ENCODE measurements around the gene IGFL4.

The IGFL4 gene

DNA sequence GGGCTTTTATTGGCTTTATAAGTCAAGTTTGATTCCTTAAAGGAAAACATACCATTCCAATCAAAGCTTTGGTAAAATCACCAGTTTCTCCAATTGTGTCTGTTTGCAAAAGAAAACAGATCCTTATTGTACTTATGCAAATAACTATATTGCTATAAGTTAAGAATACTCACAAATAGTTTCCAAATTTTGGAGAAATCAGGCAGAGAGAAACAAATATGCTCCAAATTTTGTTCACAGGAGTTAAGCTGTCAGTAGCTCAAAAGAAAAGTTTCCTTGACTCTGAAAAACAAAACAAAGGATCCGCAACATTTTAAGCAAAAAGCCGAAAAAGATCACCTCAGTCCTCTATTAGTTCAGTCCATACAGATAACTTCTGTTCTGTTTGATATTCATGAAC is 19.2 kb upstream of the IGFL4 start:
- DNase-seq: no peak

DNA sequence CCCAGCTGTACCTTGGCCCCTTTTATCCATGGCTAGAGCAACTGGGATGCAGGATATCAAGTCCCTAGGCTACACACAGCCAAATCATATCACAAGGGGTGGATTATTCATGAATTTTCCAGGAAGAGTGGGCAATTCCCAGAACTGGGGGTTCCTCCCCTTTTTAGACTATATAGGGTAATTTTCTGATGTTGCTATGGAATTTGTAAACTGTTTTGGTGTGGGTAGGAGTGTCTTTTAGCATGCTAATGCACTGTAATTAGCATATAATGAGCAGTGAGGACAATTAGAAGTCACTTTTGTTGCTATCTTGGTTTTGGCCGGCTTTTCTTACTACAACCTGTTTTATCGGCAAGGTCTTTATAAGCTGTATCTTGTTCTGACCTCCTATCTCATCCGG is 18.0 kb upstream of the IGFL4 start:
- DNase-seq: no peak

DNA sequence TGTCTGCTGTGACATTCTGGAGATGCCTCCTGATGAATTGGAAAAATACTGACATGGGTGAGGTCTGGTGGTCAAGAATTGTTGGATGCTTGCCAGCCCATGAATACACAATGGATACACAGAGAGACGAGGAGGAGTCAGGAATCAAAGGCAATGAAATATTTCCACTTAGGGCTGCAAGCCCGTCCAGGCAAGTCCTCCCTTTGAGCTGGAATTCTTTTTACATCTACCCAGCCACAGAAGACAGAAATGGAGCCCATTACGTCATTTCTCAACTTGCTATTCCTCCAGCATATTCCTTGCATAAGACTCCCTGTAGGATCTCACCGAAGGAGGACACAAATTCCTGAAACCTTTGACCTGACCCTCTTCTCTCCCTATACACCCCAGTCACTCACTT is 15.7 kb upstream of the IGFL4 start:
- no peak for DNase-seq

DNA sequence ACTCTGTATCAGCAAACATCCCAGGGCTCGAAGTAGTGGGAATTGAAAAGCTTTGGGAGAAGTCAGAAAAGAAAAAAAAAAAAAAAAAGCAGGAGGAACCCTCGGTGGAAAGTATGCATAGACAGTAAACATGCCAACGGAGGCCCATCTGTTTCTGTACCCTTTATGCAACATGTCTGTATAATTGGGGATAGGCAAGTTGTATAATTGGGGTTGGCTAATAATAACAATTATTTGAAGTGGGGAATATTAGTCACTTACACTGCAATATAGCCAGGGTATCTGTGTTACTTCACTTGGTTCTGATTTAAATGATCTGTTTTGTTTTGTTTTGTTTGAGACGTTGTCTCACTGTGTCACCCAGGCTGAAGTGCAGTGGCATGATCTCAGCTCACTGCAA is 12.1 kb upstream of the IGFL4 start:
- no peak for DNase-seq

DNA sequence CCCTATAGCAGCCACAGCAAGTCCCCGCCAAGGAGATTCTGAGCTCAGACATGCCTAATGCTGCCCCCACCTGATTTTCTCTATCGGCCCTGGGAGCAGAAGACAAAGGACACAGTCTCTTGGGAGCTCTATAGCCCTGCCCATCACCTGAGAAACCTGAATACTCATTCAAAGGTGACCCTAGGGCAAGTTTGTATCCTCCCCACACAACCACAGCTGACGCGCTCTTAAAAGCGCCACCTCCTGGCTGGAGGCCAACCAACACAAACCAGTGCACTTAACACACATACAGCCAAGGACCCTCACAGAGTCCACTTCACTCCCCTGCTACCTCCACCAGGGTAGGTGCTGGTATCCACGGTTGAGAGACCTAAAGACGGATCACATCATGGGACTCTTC is 8.8 kb upstream of the IGFL4 start:
- DNase-seq: no peak

DNA sequence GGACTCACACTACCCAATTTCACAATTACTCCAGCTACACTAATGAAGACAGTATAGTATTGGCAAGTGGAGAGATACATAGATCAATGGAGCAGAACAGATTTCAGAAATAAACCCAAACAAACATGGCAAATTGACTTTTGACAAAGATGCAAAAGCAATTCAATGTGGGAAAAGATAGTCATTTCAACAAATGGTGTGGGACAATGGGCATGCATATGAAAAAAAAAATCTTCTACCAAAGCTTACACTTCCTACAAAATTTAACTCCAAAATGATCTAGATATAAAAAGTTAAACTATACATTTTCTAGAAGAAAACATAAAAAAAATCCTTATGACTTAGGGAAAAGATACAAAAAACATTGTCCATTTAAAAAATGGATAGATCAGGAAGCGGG is 2.7 kb upstream of the IGFL4 start:
- no peak for DNase-seq

DNA sequence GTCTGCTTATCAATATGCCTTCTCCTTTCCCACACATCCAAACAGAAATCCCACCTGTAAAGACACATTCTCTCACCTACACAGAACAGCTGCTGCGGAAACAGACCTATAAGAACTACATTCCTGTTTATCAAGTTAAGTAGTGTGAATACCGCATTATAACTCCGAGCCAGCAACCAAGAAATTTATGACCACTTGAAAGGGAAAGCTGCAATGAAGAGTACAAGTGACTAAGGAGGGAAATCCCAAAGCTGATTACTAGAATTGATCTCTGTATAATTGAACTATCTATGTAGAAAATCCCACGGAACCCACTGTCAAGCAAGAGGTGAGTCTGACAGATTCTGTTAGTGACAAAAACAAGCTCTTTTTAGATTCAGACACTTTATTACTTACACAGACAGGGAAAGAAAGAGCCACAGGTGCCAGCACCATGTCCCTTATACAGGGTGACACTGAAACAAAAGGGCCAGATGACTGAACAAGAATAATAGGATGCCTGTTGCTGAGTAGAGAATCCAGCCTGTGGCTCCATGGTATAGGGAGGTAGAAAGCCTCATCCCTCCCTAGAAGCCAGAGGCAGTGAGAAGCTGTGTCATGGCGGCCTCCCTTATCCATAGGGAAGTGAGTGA is 1.6 kb upstream of the IGFL4 start:
- DNase-seq: no peak

DNA sequence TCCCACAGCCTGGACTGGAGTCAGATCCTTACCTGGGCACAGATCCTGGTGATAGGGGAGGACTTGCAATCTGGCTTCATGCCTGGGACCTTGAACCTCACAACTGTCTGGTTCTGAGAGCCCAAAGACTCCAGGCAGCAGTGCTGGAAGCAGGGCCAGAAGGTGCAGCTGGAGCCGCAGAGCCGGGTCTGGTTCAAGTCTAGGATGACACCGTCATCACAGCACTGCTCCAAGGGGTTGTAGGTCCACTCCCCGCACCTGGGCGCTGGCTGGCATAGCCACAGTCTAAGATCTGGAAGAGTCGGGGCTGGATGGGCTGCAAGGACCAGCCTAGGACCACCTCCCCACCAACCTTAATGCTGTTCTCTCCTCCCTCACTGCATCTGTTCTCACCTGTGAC is 677 bp downstream of the IGFL4 start:
- DNase-seq: no peak

DNA sequence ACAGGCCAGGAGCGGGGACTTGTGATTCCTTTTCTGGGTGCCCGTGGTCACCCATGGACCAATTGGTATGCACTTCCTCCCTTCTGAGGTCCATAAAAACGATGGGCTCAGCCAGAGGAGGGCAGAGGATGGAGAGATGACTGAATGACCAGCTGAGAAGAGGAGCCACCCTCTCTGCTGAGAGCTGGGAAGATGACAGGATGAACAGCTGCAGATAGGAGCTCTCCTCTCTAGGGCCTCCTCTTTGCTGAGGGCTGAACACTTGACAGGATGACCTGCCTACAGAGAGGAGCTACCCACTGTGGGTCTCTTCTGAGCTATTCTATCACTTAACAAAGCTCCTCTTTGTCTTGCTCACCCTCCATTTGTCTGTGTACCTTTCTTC is 4.1 kb downstream of the IGFL4 start:
- DNase-seq: no peak

DNA sequence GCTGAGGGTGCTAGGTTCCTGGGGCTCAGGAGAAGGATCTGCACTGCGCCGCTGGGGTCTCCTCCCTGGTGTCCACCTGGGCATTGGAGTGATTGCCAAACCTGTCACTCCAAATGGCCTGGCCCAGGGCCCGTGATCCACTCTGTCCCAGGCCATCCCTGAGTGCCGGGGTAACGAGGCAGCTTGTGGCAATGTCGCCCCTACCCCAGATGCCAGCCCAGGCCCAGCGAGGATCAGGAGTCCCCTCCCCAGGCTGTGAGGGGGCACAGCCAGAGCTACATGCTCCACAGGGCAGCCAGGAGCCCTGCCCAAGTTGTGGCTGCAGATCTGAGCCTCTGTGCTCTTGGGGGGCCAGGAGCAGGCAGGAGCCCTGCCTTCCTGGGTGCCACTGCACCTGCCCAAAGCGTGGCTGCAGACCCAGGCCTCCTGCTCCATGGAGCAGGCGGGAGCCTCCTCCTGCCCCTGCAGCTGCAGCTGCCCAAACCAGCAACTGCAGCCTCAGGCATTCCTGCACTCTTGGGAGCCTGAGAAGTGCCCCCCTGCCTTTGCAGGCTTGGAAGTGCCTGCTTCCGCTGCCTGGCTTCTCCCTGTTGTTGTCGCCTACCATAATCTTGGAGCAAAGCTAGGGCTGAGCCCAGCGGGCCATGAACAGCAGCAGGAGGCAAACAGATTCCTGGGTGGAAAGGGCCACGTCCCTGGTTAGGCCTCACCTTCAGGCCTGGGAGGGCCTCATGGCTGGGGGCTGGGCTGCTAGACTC is 4.6 kb downstream of the IGFL4 start:
- no peak for DNase-seq

DNA sequence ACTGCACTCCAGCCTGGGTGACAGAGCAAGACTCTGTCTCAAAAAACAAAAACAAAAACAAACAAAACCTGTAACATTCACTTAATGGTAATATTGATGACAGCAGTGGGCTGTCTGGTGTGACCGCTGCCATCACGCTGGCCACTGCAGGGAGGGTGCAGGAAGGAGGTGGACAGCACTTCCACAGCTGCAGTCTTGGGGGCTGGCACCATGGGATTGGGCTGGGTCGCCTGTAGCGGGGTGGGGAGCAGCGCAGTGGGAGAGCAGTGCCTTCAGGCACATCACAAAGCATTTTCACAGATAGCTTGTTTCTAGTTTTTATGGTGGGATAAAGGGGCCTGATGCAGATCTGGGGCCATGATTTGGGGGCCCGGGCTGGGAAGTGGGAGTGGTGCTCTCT is 5.3 kb downstream of the IGFL4 start:
- no peak for DNase-seq

DNA sequence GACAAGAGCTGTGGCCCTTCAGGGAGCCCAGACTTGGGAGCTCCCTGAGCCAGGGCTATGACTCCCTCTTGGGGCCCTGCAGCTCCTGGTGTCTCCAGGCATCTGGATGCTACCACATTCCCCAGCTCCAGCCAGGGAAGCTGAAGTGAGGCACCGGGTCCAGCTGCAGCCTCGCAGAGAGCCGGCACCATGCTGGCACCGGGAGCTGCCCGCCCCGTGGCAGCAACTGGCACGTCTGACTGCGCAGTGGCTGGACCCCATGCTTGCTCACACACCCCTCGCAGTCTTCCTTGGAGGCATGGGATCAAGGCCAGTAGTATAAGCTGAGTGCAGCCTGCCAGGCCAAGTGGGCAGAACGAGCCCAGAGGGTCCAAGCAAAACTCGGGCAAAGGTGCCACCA is 7.4 kb downstream of the IGFL4 start:
- DNase-seq: no peak

DNA sequence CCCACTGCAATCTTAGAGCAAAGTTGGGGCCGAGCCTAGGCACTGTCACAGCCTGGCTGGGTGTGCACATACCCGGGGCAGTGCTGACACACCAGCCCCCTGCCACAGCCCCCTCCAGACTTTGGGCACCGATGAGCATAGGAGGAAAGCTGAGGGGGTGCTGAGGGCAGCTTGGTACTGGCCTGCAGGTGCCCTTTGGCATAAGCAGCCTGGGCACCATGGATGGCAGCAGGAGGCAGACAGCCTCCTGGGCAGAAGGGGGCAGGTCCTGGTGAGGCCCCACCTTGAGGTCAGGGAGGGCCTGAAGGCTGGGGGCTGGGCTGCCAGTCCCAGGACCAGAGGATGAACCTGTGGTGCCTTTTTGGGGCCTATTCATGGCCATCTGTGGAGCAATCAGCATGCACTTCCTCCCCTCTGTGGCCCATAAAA is 8.2 kb downstream of the IGFL4 start:
- no peak for DNase-seq

DNA sequence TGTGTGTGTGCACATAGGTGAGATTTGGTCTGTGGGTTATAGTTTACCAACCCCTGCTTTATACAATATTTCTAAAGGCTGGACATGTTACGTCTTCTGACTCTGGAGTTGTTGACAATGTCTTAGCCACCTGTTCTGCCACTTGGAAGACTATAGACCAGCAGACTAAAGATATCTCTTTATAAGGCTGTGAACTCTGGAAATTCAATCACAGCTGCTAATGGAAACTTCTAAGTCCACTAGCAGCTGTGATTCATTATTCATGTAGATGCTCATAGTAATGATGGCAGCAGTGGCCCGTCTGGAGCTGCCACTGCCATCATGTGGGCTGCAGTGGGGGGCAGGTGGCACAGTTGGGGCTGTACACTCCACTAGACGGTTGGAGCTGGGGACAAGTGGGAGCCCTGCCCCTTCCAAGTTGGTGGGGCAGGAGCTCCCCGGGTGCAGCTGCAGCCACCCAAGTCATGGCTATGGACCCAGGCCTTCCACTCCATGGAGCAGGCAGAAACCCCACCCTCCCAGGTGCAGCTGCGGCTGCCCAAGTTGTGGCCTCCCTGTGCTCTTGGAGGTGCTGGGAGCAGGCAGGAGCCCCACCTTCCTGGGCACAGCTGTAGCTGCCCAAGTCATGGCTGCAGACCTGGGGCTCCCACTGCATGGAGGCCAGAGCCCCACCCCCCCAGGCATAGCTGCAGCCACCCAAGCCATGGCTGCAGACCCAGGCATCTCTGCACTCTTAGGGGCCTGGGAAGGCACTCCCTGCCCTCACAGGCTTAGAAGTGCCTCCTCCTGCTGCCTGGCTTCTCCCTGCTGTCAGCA is 8.8 kb downstream of the IGFL4 start:
- DNase-seq: no peak

DNA sequence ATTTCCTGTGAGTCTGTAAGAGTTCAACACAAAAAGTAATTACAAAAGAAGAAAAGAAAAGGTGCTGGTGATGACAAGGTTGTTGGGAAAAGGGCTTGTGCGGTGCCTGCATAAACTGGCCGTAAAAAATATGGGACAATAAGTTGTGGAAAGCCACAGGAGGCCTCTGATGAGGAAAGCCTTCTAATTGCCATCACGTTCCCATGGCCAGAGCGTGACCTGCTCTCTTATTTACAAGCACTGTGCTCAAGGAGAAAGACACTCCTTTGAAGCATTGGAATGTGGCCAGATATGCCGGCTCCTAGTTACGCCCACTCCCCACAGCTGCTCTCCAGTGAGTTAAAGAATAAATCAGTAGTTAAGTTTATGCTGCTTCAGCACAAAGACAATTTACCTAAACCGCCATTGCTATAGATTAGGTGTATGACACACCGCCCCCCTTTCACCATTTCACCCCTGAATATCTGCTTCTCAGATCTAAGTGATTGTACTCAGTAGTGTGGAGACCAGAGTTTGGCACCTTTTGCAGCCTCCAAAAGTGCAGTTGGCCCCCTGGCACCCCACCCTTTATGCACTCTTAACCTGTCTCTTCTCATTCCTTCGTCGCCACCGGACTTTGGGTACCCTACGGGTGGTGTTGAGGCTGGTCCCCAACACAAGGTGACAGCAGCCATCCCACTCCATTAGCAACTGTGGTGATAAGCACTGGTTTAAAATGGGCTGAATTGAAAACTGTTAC is 9.8 kb downstream of the IGFL4 start:
- DNase-seq: no peak

DNA sequence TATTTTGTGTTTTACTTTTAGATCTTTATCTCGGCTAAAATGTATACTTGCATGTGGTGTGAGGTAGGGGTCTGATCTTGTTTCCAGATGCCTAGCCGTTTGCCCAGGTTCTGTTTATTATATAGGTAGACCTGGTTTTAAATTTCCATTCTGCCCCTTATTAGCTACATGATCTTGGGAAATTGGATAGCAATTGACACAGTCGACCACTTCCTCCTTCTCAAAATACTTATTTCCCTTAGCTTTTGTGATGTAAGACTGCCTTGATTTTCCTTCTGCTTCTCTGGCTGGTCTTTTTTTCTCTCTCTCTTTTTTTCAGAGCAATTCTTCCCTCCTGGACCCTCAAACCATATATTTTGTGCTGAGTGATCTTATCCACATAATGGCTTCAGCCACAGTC is 15.0 kb downstream of the IGFL4 start:
- DNase-seq: no peak

DNA sequence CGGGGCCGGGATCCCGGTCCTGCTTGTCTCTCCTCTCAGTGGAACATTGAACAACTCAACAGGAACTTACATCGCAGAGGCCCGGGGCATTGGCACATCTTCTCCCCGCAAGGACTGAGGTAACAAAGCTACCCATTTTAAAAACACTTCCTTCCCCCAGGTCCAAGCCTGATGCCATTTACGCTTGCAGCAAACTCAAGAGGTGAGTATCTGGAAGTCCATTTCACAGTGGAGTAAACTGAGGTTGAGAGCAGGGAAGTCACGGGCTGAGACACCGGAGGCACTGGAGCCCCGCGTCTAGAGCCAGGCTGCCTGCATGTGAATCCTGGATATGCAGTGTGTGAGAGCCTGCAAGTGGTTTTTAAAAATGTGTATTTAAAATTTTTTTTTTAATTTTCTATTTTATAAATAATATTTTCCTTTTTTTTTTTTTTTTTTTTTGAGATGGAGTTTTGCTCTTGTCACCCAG is 17.5 kb downstream of the IGFL4 start:
- DNase-seq: no peak

DNA sequence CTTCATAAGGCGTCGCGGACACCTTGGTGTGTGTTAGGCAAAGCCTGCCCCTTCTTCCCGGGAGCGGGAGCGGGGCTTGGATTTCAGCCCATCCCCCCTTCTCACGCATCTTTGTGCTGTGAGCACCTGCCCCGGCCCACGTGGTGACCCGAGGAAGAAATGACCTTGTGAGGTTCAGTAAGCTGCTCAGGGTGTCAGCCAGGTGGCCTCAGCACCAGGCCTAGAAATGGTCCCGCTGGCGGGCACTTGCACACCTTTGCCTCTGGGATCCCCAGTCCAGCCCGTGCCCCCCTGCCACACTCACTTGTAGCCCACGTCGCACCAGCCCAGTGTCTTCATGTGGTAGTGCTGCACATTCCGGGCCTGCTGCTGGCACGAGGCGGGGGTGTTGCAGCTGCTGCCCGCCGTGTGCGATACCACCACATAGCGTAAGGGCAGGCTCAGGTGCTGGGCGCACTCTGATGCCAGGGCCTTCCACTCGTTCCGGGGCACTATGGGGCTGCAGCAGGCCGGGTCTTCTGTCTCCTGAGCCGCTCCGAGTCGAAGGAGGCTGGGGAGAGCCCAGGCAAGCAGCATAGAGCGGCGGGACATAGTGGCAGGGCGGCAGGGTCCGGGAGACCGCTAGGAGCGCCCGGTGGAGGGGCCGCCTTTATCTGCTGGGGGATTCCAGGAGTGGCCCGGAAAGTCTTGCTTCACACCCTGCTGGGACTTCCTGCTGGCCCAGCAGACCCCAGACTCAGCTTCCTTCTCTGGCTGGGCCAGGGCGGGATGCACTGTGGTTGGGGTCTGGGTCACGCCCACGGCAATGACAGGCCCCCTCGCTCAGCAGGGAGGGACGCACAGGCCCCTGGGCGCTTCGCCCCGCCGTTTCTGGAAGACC is 18.1 kb downstream of the IGFL4 start, which contains the start of gene PGLYRP1:
PGLYRP1 (minus strand) TSS at position 623 of the 880 bp plus-strand sequence; CDS start at position 591, 32 bp downstream.
- DNase-seq: no peak

DNA sequence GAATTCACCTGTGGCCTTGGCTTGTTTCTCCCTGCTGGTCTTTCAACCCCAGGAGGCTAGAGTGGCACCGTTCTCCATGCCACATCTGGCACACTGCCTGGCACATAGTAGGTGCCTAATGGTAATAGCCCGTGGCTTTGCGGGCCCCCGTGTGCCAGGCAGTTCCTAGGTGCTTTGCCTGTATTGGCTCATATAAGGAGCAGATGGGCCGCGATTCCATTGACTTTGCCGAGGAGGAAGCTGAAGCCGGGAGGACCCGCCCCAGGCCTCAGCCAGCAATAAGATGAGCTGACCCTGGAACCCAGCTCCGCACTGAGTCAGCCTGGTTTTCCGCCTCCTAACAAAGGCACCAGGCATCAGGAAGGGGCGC is 18.8 kb downstream of the IGFL4 start:
- DNase-seq: no peak

DNA sequence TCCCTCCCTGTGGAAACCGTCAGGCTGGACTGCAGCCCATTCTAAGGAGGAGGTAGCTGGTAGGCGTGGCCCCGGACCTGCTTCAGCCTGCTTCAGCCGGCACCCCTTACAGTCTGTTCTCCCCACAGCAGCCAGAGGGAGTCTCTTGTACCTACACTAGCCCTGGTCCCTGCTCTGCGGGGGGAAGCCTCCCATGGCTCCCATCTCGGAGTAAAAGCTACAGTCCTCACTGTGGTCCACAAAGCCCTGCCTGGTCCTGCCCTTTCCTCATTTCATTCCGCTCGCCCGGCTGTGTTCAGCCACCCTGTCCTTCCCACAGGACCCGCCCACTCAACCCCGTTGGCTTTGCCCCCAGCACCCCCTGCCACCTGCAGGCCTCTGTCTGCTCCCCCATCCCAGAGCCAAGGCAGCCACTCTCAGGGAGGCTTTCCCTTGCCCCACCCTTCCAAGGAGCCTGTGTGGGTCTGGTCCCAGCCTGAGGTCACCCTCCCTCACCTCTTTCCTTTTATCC is 19.2 kb downstream of the IGFL4 start:
- DNase-seq: no peak

DNA sequence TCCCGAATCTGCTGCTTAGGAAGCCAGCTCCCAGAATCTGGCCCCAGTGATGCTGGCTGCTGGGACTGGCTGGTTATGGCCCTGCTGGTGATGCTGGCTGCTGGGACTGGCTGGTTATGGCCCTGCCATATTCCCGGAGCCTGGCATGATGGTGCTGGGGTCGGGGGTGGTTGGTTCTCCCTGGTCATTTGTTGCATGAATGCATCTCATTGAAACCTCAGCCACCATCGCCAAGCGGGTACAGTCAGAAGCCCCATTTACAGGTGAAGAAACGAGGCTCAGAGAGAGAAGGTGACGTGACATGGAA is 20.0 kb downstream of the IGFL4 start:
- no peak for DNase-seq

DNA sequence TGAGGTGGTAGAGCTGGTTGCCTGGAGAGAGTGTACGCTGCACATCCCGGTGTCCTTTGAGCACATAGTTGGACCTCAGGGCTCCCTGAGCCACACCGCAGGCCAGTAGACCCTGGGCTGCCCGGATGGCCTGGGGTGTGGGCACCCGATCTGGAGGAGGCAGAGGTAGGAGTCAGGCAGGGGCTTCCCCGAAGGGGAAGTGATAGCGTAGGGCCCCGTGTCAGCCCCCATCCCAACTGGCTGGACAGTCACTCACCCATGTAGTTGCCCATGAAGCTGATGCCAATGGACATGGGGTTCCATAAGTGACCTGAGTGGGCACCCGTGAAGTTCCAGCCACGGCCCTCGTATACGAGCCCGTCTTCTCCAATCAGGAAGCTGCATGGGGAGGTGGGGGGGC is 21.5 kb downstream of the IGFL4 start:
- no peak for DNase-seq
